Measurements from ENCODE around the gene MYO3B.

The MYO3B gene

DNA sequence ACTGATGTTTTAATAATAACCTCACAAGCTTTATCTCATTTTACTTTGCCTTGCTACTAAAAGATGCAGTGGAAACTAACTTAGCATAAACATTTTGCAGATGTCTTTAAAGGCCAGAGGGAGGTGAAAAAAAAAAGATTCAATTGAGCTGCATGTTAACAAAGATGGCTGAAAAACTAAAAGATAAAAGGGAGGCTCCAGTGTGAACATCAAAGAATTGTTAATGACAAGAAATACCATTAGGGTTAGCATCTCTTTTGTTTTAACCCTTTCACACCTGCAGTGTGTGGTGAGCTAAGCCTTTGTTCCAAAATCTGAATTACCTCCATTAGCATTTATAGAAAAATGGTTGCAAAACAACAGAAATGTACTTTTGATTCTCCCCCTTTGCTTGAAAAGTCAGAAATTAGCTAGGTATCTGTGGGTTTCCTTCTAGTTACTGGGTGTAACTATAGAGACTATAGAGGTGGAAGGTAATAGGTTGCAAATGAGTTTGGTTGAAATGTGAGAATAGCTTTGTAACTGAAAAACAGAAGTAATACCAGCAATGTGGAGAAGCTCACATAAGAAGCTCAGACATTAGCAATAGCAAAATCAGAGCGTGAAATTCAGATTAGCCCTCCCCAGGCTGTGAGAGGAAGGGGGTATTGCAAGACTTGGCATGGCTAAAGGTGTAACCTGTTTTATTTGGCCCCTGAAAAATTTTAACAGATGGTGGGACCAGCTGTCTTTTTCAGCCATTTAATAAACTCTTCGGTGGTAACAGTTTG is 502.4 kb downstream of the MYO3B start:
- no peak for DNase-seq (ENCODE audit: insufficient read length, low spot score)
- FAIRE-seq, result no peak
- TF ChIP-seq, protein P1, sequence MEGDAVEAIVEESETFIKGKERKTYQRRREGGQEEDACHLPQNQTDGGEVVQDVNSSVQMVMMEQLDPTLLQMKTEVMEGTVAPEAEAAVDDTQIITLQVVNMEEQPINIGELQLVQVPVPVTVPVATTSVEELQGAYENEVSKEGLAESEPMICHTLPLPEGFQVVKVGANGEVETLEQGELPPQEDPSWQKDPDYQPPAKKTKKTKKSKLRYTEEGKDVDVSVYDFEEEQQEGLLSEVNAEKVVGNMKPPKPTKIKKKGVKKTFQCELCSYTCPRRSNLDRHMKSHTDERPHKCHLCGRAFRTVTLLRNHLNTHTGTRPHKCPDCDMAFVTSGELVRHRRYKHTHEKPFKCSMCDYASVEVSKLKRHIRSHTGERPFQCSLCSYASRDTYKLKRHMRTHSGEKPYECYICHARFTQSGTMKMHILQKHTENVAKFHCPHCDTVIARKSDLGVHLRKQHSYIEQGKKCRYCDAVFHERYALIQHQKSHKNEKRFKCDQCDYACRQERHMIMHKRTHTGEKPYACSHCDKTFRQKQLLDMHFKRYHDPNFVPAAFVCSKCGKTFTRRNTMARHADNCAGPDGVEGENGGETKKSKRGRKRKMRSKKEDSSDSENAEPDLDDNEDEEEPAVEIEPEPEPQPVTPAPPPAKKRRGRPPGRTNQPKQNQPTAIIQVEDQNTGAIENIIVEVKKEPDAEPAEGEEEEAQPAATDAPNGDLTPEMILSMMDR (IDR thresholded peaks at IDR 0.05; ENCODE audit: insufficient read depth, missing control alignments), result no peak

DNA sequence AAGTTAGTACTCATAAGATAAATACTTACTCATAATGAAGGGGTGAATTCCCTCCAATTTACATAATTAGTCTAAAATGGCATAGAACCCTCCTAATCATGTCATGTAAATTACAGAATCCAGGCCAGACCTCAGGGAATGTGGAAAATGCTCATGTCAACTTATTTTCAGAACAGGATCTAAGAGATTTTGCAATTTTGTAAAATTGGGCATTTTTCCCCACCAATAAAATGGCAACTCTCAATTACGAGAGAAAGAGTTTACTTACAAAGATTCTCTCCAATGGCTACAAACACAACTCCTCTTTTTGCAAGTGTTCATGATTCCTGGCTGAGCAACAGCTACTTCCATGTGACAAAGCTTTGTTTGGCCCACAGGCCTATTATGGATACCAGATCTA is 503.4 kb downstream of the MYO3B start:
- FAIRE-seq, result no peak
- TF ChIP-seq, protein P1 (IDR thresholded peaks at IDR 0.05; ENCODE audit: insufficient read depth, missing control alignments), result no peak
- DNase-seq (ENCODE audit: insufficient read length, low spot score), result no peak

DNA sequence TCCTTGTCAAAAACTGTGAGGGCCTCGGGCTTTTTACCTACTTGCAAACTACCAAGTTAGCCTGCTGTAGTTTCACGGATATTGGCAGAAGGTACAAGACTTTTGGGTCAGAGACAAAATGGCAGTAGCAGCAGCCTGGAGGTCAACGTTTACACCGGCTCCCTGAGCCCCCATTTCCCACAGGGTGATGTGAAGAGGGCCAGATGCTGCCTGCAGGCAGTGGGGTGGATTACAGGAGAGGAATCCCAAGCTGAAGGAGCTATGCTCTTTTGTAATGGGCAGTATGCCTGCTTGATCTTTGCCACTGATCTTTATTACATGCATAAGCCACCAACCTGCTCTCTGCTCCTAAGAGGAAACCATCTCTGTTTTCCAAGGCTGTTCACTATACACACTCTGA is 507.6 kb downstream of the MYO3B start:
- DNase-seq (ENCODE audit: insufficient read length, low spot score) (no peak), FAIRE-seq (no peak)
- TF ChIP-seq, protein P1 (IDR thresholded peaks at IDR 0.05; ENCODE audit: insufficient read depth, missing control alignments), result no peak

GRCh38 chr2:170689481-170689880 is 511.5 kb downstream of the MYO3B start:
- no peak for FAIRE-seq

GRCh38 chr2:170690640-170691039 is 512.7 kb downstream of the MYO3B start:
- TF ChIP-seq, protein P1 (IDR thresholded peaks at IDR 0.05; ENCODE audit: insufficient read depth, missing control alignments), result no peak
- DNase-seq (ENCODE audit: insufficient read length, low spot score), result no peak
- no peak for FAIRE-seq

More at GRCh38 chr2:170689481-170689880, 511.5 kb downstream of the MYO3B start:
- DNase-seq (ENCODE audit: insufficient read length, low spot score), result no peak
- TF ChIP-seq, protein P1 (IDR thresholded peaks at IDR 0.05; ENCODE audit: insufficient read depth, missing control alignments), result no peak

DNA sequence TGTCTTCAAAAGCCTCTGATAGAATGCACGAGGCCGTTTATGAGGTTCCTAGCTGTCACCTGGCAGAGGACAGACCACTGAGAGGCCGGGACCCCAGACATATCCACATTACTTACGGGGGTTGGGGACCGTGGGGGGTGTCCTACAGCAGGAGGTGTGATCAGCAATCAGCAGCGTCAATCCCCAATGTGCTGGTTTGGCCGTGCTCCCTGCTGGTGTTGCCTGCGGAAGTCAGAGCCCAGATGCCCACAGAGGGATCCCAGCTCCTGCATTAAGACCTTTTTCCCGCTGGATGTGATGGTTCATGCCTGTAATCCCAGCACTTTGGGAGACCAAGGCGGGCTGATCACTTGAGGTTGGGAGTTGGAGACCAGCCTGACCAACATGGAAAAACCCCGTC is 516.4 kb downstream of the MYO3B start:
- DNase-seq (ENCODE audit: insufficient read length, low spot score) (no peak), FAIRE-seq (no peak)
- TF ChIP-seq, protein P1 (IDR thresholded peaks at IDR 0.05; ENCODE audit: insufficient read depth, missing control alignments), result no peak
